ENCODE data around the gene BEGAIN. TPM values are rescaled to one million over a fixed set of nuclear protein-coding genes. Genes with fewer than 3 reads are reported as not detected.
A peak's percentile ranks its signal among the peaks of the same experiment; 100 is the strongest.

BEGAIN gene
- total and polyA plus RNA-seq, 9 donors, result 0.35 to 11.0 (median 4.6) TPM

- H3K36me3 ChIP-seq, result no peaks in the 10 kb centered on the region
- intact Hi-C loops (cut with DNase I), result no loop called here
- H3K27ac ChIP-seq, result no peak overlapping the region
- no peak overlapping the region for H3K4me3 ChIP-seq
- no peaks in the 10 kb centered on the region for H3K4me1 ChIP-seq (ENCODE audit: insufficient read depth)
- H3K9me3 ChIP-seq, result no peaks in the 10 kb centered on the region
- DNase-seq, result no peak
- no peak for TF ChIP-seq EP300 (IDR thresholded peaks at IDR 0.05)
- TF ChIP-seq POLR2A (IDR thresholded peaks at IDR 0.05), result no peak
- TF ChIP-seq CTCF (IDR thresholded peaks at IDR 0.05), result no peak
- WGBS, 3 donors, result 81% methylated on average over 2 of the region's 2 CpGs
- no peaks in the 10 kb centered on the region for H3K27me3 ChIP-seq
These were observed 12.8 kb upstream of the BEGAIN start for GRCh38 chr14:100599981-100600380.

DNA sequence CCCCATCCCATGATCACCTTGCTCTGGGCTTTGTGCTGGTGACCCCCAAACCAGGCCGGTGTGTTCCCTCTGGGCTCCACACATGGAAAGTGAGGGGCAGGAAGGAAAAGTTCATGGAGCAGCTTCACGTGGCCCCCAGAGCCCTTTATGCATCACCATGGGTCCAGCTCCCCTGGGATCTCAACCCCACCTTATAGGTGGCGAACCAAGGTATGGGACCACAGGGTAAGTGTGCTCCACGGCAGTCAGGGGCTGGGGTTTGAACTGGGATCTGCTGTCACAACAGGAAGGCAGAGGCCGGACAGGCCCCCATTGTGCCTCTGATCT is 7.4 kb upstream of the BEGAIN start:
- DNase-seq, result peak in 1 of 5 donors; percentile 6
- H3K4me1 ChIP-seq (ENCODE audit: insufficient read depth), result no peaks in the 10 kb centered on the region
- no peaks in the 10 kb centered on the region for H3K9me3 ChIP-seq
- no peak overlapping the region for H3K4me3 ChIP-seq
- 84 to 94% (median 86%) methylated on average over 5 of the region's 5 CpGs for WGBS, 3 donors
- H3K36me3 ChIP-seq, result no peaks in the 10 kb centered on the region
- no peak overlapping the region for H3K27ac ChIP-seq
- no peaks in the 10 kb centered on the region for H3K27me3 ChIP-seq
- intact Hi-C loops (cut with DNase I), result no loop called here
- TF ChIP-seq EP300 (IDR thresholded peaks at IDR 0.05), result no peak
- TF ChIP-seq CTCF (IDR thresholded peaks at IDR 0.05), result no peak
- TF ChIP-seq POLR2A (IDR thresholded peaks at IDR 0.05), result no peak

DNA sequence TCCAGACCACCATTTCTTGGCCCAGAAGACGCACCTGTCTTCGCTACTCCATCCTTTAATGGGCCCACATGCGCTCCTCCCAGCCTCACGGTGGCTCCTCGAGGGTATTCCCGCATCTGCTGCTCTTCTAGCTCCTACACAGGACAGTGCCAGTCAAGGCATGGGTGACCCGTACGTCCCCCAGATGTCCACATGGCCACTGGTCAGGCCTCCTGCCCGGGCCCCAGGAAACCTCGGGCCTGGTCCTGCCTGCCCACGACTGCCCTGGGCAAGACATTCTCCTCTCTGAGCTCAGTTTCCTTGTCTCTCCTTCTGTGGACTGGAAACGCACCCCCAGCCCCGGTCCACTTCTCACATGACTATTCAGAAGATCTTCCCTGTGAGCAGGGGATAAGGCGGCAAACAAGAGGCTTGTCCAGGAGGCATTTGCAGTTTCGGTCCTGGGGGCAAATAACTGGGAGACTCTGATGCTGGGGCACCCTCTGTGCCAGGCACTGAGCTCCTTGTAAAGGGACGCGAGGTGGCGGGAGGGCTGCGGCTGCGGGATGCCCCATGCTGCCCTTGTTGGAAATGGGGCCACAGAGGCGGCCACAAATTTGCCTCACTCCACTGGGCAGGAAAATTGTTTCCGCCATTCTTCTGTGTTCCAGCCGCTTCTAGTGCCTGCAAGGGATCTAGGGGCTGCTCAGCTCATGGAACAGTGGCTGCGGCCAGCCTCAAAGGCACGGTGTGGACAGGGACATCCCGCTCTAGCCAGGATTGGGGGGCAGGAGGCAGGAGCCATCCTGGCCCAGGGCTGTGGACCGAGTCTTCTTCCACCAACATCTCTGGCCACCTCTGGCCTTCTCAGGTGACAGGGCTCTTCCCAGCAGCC is 6.8 kb upstream of the BEGAIN start:
- intact Hi-C loops (cut with DNase I), result no loop called here
- WGBS, 3 donors, result 87 to 90% (median 89%) methylated on average over 27 of the region's 27 CpGs
- H3K27me3 ChIP-seq, result no peaks in the 10 kb centered on the region
- H3K36me3 ChIP-seq, result no peaks in the 10 kb centered on the region
- H3K9me3 ChIP-seq, result no peaks in the 10 kb centered on the region
- no peaks in the 10 kb centered on the region for H3K4me1 ChIP-seq (ENCODE audit: insufficient read depth)
- no peak for TF ChIP-seq POLR2A (IDR thresholded peaks at IDR 0.05)
- no peak for TF ChIP-seq EP300 (IDR thresholded peaks at IDR 0.05)
- no peak for TF ChIP-seq CTCF (IDR thresholded peaks at IDR 0.05)
- DNase-seq, result peak in 2 of 5 donors; percentile 9 to 21
- no peak overlapping the region for H3K4me3 ChIP-seq
- H3K27ac ChIP-seq, result no peak overlapping the region

DNA sequence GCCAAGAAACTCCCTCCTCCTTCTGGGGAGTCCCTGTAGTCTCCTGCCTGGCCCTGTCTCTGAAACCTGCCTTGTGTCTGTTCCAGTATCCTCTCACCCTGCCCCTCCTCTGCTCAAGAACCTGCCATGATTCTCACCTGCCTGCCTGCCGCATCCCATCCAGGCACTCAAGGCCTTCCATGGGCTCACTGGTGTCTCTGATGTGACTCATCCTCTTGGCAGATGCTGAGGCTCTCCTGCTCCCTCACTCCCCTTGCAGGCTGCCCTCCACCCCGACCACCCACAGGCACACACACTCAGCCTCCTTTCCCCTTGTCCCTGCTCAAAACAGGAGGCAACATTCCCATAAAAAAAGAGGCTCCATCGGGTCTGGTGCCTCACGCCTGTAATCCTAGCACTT is 5.8 kb upstream of the BEGAIN start:
- Histone ChIP-seq H3K27me3 (no peaks in the 10 kb centered on the region), H3K27ac (no peak overlapping the region), H3K9me3 (no peaks in the 10 kb centered on the region), H3K36me3 (no peaks in the 10 kb centered on the region), H3K4me3 (no peak overlapping the region), H3K4me1 (ENCODE audit: insufficient read depth) (no peaks in the 10 kb centered on the region)
- peak in 2 of 5 donors; percentile 5 to 11 for DNase-seq
- TF ChIP-seq EP300 (IDR thresholded peaks at IDR 0.05) (no peak), POLR2A (IDR thresholded peaks at IDR 0.05) (no peak), CTCF (IDR thresholded peaks at IDR 0.05) (no peak)
- intact Hi-C loops (cut with DNase I), result no loop called here
- WGBS, 3 donors, result 31 to 32% (median 32%) methylated on average over 4 of the region's 4 CpGs

All from ovary (tissue), 9 donors.